ENCODE measurements around the gene LRRC14B.

DNA sequence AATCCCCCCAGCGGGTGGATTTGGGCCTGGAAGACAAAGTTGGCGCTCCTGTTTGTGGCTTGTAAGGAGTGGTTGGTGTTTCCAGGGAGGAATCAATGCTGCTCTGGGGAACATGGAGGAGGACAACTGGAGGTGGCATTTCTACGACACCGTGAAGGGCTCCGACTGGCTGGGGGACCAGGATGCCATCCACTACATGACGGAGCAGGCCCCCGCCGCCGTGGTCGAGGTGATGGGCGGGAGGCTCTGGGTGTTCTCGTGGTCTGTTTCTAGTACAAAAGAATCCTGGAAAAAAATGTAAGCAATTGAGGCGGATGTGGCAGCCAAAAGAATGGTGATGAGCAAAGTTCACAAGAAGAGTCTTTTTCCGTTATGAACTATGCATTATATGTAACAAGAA, 34.0 kb downstream of the LRRC14B start:
- TF ChIP-seq, protein P1, sequence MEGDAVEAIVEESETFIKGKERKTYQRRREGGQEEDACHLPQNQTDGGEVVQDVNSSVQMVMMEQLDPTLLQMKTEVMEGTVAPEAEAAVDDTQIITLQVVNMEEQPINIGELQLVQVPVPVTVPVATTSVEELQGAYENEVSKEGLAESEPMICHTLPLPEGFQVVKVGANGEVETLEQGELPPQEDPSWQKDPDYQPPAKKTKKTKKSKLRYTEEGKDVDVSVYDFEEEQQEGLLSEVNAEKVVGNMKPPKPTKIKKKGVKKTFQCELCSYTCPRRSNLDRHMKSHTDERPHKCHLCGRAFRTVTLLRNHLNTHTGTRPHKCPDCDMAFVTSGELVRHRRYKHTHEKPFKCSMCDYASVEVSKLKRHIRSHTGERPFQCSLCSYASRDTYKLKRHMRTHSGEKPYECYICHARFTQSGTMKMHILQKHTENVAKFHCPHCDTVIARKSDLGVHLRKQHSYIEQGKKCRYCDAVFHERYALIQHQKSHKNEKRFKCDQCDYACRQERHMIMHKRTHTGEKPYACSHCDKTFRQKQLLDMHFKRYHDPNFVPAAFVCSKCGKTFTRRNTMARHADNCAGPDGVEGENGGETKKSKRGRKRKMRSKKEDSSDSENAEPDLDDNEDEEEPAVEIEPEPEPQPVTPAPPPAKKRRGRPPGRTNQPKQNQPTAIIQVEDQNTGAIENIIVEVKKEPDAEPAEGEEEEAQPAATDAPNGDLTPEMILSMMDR (IDR thresholded peaks at IDR 0.05), result no peak
- no peak for TF ChIP-seq POLR2A (IDR thresholded peaks at IDR 0.05)

All from testis (tissue), 2 donors.